Stomach (tissue), 9 donors: Measurements from ENCODE around the gene CELF1. TPM values are rescaled to one million over a fixed set of nuclear protein-coding genes. Genes with fewer than 3 reads are reported as not detected.
"Not testable (repeated sequence)": the region's sequence is repeated elsewhere in the genome, so short reads cannot be mapped to it uniquely, and the experiment has no call there.

ENCODE experiments used
- DNase-seq, 2 donors: peaks; one replicate each; pipeline versions ENCODE4 v3.0.0 to v3.0.0-alpha.2; 2013 to 2019
- H3K27ac ChIP-seq, 5 donors: fragments of 200-600 bp in 4 of 5; sonication (generic) in 4 of 5; one replicate each; pipeline ENCODE4 v1.5.1; 2013 to 2019; ENCODE audit warnings: mild to moderate bottlenecking in 1 of 5, moderate library complexity in 1 of 5
- H3K27me3 ChIP-seq, 3 donors: fragments of 200-600 bp; sonication (generic); one replicate each; pipeline ENCODE4 v1.5.1; 2017 to 2019; ENCODE audit warnings: mixed run types in 1 of 3
- H3K36me3 ChIP-seq, 4 donors: fragments of 200-600 bp; sonication (generic); 1 replicate in 3 of 4; 2 replicates in 1 of 4; pipeline ENCODE4 v1.5.1; 2016 to 2019
- H3K4me1 ChIP-seq, 4 donors: fragments of 200-600 bp; sonication (generic); one replicate each; pipeline ENCODE4 v1.5.1; 2016 to 2019
- H3K4me3 ChIP-seq, 4 donors: fragments of 200-600 bp; sonication (generic) in 3 of 4; one replicate each; pipeline ENCODE4 v1.5.1; 2016 to 2019; ENCODE audit warnings: mild to moderate bottlenecking in 1 of 4
- H3K9me3 ChIP-seq, 4 donors: fragments of 200-600 bp; sonication (generic); one replicate each; pipeline ENCODE4 v1.5.1; 2016 to 2019
- EP300 ChIP-seq: sonication (generic); formaldehyde crosslinking; IDR thresholded peaks from one replicate; pipeline ENCODE4 v1.6.1; 2017; ENCODE audit warnings: antibody characterized with exemption
- POLR2A ChIP-seq, 4 donors: fragments of 450-650 bp; IDR thresholded peaks; one replicate each; pipeline ENCODE4 v1.6.1; 2016; ENCODE audit warnings: antibody characterized with exemption in 4 of 4, control low read depth in 2 of 4, mild to moderate bottlenecking in 1 of 4, moderate library complexity in 1 of 4
- POLR2AphosphoS5 ChIP-seq, 3 donors: sonication (generic); formaldehyde crosslinking; IDR thresholded peaks; one replicate each; pipeline ENCODE4 v1.6.1; 2016; ENCODE audit warnings: antibody characterized with exemption in 3 of 3
- WGBS, 5 donors: extraction: QIAGEN DNeasy Blood & Tissue Kit in 3 of 5; methylation state at CpG; one replicate each; pipeline versions ENCODE4 v1.1.5 to v1.1.7; 2013 to 2018; 5-methylcytosine and 5-hydroxymethylcytosine counted together
- intact Hi-C: fragments of 100-400 bp; cut with DNase I; formaldehyde crosslinking; loops from one replicate; pipeline ENCODE4 v1.15.1; 2023; ENCODE audit warnings: low total_unique reads
- polyA plus RNA-seq, 3 donors: library from polyadenylated mRNA; stranded (reverse); fragments of 200-250 nt; gene quantifications; one replicate each; pipeline ENCODE4 v1.2.3, GENCODE V29; 2013
- total RNA-seq, 5 donors: library from RNA; depleted of rRNA; stranded (reverse); fragments of >200 nt; gene quantifications; one replicate each; pipeline versions ENCODE4 v1.1.0 to v1.2.3, GENCODE V29; 2014 to 2016
- TF ChIP-seq, protein P1 (sequence below), 7 experiments: fragments of 450-650 bp in 4 of 7; fragments of 200-600 bp in 3 of 7; sonication (generic) in 3 of 7; IDR thresholded peaks; one replicate each; pipeline ENCODE4 v1.5.1; 2016 to 2019; ENCODE audit warnings: antibody characterized with exemption in 7 of 7, control low read depth in 2 of 7, mild to moderate bottlenecking in 1 of 7
- donor health status: healthy with polysubstance abuse.
- donor health status: Bipolar disorder and iron deficiency.
- donor health status: healthy.

CELF1 gene
- total and polyA plus RNA-seq, 8 donors: 12.7 to 206 (median 54.4) TPM

DNA sequence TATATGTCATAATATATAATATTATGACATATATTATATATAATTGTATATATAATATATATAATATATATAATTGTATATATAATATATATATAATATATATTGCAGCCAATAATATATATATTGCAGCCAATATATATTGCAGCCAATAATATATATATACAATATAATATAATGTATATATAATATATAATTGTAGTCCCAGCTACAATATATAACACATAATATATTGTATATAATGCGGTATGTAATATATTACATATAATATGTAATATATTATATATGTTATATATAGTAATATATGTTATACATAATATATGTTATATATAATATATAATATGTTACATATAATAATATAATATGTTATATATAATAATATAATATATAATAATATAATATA is 5.8 kb upstream of the CELF1 start:
- Histone ChIP-seq H3K9me3 (no peaks in the 10 kb centered on the region), H3K36me3 (no peaks in the 10 kb centered on the region), H3K27me3 (no peaks in the 10 kb centered on the region), H3K4me1 (peaks cover 0 to 4% (median under 1%) of the 10 kb centered on the region in 4 donors), H3K4me3 (no peak overlapping the region), H3K27ac (no peak overlapping the region)
- DNase-seq: no peak
- intact Hi-C loops: no loop called here
- TF ChIP-seq POLR2A (IDR thresholded peaks at IDR 0.05): no peak
- no peak for TF ChIP-seq EP300
- no peak for TF ChIP-seq POLR2AphosphoS5 (IDR thresholded peaks at IDR 0.05)
- TF ChIP-seq, protein P1, sequence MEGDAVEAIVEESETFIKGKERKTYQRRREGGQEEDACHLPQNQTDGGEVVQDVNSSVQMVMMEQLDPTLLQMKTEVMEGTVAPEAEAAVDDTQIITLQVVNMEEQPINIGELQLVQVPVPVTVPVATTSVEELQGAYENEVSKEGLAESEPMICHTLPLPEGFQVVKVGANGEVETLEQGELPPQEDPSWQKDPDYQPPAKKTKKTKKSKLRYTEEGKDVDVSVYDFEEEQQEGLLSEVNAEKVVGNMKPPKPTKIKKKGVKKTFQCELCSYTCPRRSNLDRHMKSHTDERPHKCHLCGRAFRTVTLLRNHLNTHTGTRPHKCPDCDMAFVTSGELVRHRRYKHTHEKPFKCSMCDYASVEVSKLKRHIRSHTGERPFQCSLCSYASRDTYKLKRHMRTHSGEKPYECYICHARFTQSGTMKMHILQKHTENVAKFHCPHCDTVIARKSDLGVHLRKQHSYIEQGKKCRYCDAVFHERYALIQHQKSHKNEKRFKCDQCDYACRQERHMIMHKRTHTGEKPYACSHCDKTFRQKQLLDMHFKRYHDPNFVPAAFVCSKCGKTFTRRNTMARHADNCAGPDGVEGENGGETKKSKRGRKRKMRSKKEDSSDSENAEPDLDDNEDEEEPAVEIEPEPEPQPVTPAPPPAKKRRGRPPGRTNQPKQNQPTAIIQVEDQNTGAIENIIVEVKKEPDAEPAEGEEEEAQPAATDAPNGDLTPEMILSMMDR (IDR thresholded peaks at IDR 0.05): no peak
- 96 to 100% (median 100%) methylated on average over 1 of the region's 1 CpG for WGBS, 5 donors

DNA sequence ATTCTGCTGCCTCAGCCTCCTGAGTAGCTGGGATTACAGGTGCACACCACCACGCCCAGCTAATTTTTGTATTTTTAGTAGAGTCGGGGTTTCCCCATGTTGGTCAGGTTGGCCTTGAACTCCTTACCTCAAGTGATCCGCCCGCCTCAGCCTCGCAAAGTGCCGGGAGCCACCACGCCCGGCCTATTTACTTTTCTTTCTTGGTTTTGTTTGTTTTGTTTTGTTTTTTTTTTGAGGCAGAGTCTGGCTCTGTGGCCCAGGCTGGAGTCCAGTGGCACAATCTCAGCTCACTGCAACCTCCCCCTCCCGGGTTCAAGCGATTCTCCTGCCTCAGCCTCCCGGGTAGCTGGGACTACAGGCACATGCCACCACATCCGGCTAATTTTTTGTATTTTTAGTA is 4.1 kb upstream of the CELF1 start:
- H3K4me1 ChIP-seq: peaks cover 0 to 10% (median 5%) of the 10 kb centered on the region in 4 donors
- WGBS, 5 donors: 56 to 74% (median 71%) methylated on average over 12 of the region's 12 CpGs
- H3K4me3 ChIP-seq, H3K36me3 ChIP-seq, H3K9me3 ChIP-seq, H3K27ac ChIP-seq, H3K27me3 ChIP-seq, DNase-seq, intact Hi-C loops: not testable (repeated sequence)

DNA sequence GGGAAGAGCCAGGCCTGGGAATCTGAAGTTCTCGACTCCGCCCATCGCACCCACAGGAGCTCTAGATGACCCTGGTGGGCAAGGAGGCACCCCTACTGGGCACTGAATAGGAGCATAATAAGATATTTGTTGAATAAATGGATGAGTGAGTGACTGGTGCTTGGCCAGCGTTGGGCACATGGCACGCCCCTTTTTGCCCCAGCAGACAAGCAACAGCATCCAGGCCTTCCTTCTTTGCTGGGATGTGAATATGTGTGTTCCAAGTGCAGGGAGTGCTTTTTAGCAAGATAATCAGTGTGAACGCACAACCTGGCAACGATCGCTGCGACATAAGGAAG is 443 bp upstream of the CELF1 start:
- peaks cover 0 to 4% (median 0%) of the 10 kb centered on the region in 4 donors for H3K36me3 ChIP-seq
- intact Hi-C loops: no loop called here
- H3K27me3 ChIP-seq: no peaks in the 10 kb centered on the region
- peak overlapping the region; percentile 84 to 99 (median 92) for H3K4me3 ChIP-seq
- no peak for TF ChIP-seq EP300
- TF ChIP-seq, protein P1 (IDR thresholded peaks at IDR 0.05): peak in 1 of 7 experiments; percentile 12
- DNase-seq: peak in 1 of 2 donors; percentile 27
- H3K4me1 ChIP-seq: peaks cover 11 to 47% (median 36%) of the 10 kb centered on the region in 4 donors
- peak overlapping the region; percentile 87 to 97 (median 93) for H3K27ac ChIP-seq
- WGBS, 5 donors: 7 to 10% (median 8%) methylated on average over 9 of the region's 9 CpGs
- no peaks in the 10 kb centered on the region for H3K9me3 ChIP-seq

DNA sequence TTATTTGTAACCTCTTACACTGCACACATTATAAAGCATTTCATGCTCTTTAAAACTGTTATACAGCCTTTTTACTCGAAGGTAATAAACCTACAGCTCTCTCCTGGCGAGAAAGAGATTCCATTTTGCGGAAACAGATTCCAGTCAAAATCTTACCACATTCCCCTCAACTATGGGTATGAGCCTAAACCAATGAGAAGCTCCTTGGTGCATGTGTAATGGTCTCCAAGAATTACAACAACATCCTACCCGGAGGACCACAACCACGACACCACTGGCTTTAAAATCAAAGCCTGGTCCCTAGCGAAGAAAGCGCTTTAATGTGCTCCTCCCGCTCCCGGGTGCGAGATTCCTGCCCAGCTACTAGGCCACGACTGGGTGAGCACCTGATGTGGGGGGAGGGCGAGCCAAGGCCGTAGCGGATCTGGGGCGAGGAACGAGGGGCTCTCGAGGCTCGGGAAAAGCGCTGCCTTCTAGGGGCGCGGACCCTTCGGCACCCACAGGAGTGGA is 821 bp downstream of the CELF1 start:
- Histone ChIP-seq H3K9me3 (no peaks in the 10 kb centered on the region), H3K27ac (peak overlapping the region; percentile 87 to 97 (median 93)), H3K36me3 (peaks cover 0 to 4% (median 0%) of the 10 kb centered on the region in 4 donors), H3K4me3 (peak overlapping the region; percentile 84 to 99 (median 92)), H3K4me1 (peaks cover 22 to 59% (median 48%) of the 10 kb centered on the region in 4 donors), H3K27me3 (no peaks in the 10 kb centered on the region)
- 1 to 2% (median 1%) methylated on average over 19 to 22 of the region's 22 CpGs for WGBS, 5 donors
- DNase-seq: peak in 1 of 2 donors; percentile 67
- TF ChIP-seq, protein P1 (IDR thresholded peaks at IDR 0.05): no peak
- no peak for TF ChIP-seq POLR2AphosphoS5 (IDR thresholded peaks at IDR 0.05)
- no peak for TF ChIP-seq EP300
- TF ChIP-seq POLR2A (IDR thresholded peaks at IDR 0.05): no peak
- intact Hi-C loops: no loop called here

DNA sequence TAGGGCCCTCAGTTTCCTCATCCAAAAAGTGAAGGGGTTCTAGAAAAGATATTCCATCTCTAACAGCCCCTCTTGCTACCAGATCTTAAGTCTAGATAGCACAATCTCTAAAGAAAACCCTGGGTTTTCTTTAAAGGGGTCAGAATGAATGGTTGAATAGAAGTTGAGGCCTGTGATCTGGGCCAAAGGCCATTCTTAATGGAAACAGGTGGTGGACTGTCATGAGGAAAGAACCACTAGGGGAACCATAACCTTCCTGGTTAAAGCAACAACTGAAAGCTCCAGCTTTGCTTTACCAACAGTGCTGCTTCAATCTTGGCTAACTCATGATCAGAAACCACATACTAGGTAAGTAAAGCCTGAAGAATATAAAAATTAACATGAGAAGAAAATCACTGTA is 1.8 kb downstream of the CELF1 start:
- Histone ChIP-seq H3K4me1 (peaks cover 24 to 68% (median 52%) of the 10 kb centered on the region in 4 donors), H3K9me3 (no peaks in the 10 kb centered on the region), H3K27me3 (no peaks in the 10 kb centered on the region), H3K27ac (peak overlapping the region in 3 of 5 donors; percentile 92 to 97 (median 93)), H3K4me3 (peak overlapping the region in 2 of 4 donors; percentile 99), H3K36me3 (peaks cover 0 to 4% (median 0%) of the 10 kb centered on the region in 4 donors)
- intact Hi-C loops: no loop called here
- TF ChIP-seq EP300: no peak
- TF ChIP-seq, protein P1 (IDR thresholded peaks at IDR 0.05): no peak
- DNase-seq: peak in 1 of 2 donors; percentile 51
